Fibroblast of mammary gland (primary cell): ENCODE measurements around the gene KRTAP5-11.
"Not testable (repeated sequence)": the region's sequence is repeated elsewhere in the genome, so short reads cannot be mapped to it uniquely, and the experiment has no call there.

Experiments
- DNase-seq: peaks from one replicate; pipeline ENCODE4 v3.0.0-alpha.2; 2010; ENCODE audit warnings: low read depth
- H3K4me3 ChIP-seq: 2 replicates; pipeline ENCODE4 v1.5.1; 2011; ENCODE audit warnings: low read depth, mild to moderate bottlenecking, low read length, moderate library complexity; ENCODE audit not compliant: control insufficient read depth
- TF ChIP-seq, protein P1 (sequence below): conservative IDR thresholded peaks from 2 replicates; pipeline ENCODE4 v1.5.1; 2011; ENCODE audit warnings: low read depth, low read length, inconsistent platforms; ENCODE audit not compliant: control insufficient read depth, insufficient read depth

KRTAP5-11 gene

GRCh38 chr11:71588822-71589545 lies 6.3 kb upstream of the KRTAP5-11 start:
- not testable (repeated sequence) for DNase-seq, H3K4me3 ChIP-seq

DNA sequence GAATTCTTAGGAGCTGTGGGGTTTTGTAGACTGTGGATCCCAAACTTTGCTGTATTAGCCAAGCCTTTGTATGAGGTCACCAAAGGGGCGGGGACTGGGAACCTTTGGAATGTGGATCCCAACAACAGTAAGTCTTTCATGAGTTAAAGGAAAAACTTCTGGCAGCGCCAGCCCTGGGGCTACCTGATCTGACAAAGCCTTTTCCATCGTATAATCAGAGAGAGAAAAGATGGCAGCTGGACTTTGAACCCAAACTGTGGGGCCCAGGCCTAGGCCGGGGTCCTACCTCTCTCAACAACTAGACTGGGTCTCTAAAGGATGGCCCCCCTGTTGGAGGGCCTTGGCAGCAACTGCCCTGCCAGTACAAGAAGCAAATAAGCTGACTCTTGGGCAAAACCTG lies 5.6 kb upstream of the KRTAP5-11 start:
- not testable (repeated sequence) for H3K4me3 ChIP-seq, DNase-seq

DNA sequence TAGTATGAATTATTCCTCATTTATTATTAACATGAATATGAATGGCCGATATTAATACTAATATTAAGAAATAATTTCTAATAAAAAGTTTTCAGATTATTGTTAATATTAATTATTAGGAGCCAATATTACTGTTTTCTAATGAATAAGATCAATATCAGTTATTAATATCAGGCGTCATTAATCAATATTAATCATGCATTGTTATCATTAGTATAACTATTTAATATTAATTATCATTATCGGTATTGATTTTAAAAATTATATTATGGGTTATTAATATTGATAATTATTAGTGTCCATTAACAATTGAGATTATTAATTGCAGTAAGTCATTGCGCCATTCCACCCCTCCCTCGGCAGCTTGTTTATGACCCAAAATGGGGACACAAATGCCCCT lies 3.0 kb upstream of the KRTAP5-11 start:
- DNase-seq, H3K4me3 ChIP-seq: not testable (repeated sequence)

DNA sequence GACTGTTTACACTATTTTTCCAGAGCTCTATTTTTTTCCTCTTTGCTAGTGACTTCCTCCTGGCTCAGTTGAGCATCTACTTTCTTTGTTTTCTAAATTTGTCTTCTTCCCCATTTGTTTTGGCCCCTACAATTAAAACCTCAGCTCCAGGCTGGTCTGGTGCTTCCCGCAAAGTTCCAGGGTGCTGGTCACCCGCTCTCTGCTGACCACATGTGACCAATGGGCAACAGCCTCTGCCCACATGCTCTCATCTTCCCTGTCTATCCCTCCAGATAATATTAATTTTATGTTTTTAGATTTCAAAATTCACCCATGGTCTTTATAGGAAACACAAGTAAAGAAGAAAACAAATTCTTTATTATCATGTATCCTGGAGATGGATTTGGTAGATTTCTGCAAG lies 294 bp upstream of the KRTAP5-11 start:
- not testable (repeated sequence) for H3K4me3 ChIP-seq

DNA sequence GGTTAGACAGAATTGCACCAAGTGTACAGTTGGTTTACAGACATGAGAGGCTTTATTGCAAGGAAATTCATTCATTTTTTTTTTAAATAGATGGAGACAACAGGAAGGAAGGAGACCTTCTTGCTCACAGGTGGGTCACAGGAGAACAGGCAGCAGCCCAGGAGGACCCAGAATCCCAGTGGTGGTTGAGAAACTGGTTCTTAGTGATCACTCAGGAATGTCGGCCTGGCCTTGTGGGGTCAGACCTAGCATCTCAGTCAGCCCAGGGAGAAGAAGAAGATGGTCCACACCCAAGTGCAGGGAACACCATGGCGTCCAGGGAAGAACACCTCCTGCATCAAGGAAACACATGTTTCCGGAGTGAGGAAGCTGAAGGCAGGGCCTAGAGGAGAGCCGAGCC lies 849 bp downstream of the KRTAP5-11 start:
- TF ChIP-seq, protein P1, sequence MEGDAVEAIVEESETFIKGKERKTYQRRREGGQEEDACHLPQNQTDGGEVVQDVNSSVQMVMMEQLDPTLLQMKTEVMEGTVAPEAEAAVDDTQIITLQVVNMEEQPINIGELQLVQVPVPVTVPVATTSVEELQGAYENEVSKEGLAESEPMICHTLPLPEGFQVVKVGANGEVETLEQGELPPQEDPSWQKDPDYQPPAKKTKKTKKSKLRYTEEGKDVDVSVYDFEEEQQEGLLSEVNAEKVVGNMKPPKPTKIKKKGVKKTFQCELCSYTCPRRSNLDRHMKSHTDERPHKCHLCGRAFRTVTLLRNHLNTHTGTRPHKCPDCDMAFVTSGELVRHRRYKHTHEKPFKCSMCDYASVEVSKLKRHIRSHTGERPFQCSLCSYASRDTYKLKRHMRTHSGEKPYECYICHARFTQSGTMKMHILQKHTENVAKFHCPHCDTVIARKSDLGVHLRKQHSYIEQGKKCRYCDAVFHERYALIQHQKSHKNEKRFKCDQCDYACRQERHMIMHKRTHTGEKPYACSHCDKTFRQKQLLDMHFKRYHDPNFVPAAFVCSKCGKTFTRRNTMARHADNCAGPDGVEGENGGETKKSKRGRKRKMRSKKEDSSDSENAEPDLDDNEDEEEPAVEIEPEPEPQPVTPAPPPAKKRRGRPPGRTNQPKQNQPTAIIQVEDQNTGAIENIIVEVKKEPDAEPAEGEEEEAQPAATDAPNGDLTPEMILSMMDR, result no peak
- no peak for DNase-seq
- H3K4me3 ChIP-seq, result no peak overlapping the region

More for the DNA sequence above, 294 bp upstream of the KRTAP5-11 start:
- not testable (repeated sequence) for DNase-seq

- peak; percentile 82 for DNase-seq
- TF ChIP-seq, protein P1, result peak; percentile 91
- no peak overlapping the region for H3K4me3 ChIP-seq
Observed at GRCh38 chr11:71580057-71581003, 2.3 kb downstream of the KRTAP5-11 start.

DNA sequence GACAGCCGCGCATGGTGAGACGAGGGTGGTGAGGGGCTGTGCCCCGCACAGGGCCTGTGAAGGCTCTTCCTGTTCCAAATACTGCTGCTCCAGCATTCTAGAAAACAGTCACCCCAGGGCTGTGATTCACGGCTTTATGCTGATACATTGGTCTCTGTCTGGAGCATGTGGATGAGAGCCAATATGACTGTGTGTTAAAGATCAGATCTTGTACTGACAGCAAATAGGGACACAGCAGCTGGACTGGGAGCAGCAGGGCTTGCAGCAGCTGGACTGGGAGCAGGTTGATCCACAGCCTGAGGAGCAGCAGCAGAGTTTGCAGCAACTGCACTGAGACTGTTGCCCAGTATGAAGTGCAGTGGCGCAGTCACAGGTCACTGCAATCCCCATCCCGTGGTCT lies 3.2 kb downstream of the KRTAP5-11 start:
- H3K4me3 ChIP-seq, result not testable (repeated sequence)
- DNase-seq, result peak; percentile 6

DNA sequence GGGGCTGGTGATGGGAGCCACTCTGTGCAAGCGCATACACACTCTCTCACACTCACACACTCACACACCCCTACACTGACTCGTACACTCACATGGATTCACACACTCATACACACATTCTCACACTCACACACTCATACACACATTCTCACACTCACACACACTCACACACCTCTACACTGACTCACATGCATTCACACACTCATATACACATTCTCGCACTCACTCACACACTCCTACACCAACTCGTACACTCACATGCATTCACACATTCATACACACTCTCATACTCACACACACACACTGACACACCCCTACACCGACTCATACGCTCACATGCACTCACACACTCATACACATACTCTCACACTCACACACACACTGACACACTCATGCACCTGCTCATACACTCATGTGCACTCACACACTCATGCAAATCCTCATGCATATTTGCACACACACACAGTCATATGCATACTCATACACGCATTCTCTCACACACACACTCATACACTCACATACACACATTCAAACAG lies 5.1 kb downstream of the KRTAP5-11 start:
- DNase-seq, result no peak
- TF ChIP-seq, protein P1, result no peak
- H3K4me3 ChIP-seq, result no peak overlapping the region

DNA sequence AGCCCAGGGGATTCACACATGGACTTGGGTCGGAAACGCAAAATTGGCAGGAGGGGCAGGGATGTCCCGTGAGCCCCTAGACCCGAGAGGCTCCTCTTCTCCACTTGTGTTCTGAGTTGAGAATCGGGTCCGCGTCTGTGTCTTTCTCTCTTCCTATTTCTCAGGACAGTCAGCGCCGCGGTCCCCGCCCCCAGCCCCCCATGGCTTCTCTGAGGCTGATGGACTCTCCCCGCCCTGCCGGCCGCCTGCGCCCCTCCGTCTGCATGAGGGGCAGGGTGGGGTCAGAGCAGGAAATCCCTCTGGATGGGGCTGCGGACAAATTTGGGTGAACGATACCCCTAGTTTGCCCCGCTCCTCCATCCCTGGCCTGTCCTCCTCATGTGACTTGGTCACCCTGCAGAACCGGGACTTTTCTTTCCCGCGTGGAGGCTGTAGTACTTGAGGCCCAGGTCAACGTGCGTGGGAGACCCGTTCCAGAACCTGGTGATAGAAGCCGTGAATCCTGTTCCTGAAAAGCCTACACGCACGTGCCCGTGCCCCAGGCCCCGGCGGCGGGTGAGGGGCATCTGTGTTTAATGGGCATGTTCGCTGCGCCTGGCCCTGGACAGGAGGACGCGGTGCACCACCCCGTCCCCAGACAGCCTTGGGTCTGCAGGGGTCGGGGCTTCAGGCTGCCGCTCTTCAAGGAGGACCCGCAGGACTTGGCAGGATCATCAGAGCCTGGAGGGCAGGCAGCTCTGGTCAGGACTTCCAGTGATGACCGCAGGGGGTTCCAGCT lies 5.8 kb downstream of the KRTAP5-11 start:
- H3K4me3 ChIP-seq, DNase-seq: not testable (repeated sequence)
